Renal pelvis (tissue), 4 donors: ENCODE data around the gene TBC1D9. TPM values are rescaled to one million over a fixed set of nuclear protein-coding genes. Genes with fewer than 3 reads are reported as not detected.
"Not testable (repeated sequence)": the region's sequence is repeated elsewhere in the genome, so short reads cannot be mapped to it uniquely, and the experiment has no call there.

ENCODE experiments used
- DNase-seq: peaks from one replicate; pipeline ENCODE4 v3.0.0-alpha.2; 2013
- polyA plus RNA-seq, 3 donors: library from polyadenylated mRNA; unstranded; fragments of 120-200 nt; gene quantifications; one replicate each; pipeline ENCODE4 v1.2.1, GENCODE V29; 2013; ENCODE audit not compliant: insufficient read length in 3 of 3

Gene TBC1D9
- polyA plus RNA-seq, 3 donors = 54.8 to 62.6 (median 56.3) TPM

DNA sequence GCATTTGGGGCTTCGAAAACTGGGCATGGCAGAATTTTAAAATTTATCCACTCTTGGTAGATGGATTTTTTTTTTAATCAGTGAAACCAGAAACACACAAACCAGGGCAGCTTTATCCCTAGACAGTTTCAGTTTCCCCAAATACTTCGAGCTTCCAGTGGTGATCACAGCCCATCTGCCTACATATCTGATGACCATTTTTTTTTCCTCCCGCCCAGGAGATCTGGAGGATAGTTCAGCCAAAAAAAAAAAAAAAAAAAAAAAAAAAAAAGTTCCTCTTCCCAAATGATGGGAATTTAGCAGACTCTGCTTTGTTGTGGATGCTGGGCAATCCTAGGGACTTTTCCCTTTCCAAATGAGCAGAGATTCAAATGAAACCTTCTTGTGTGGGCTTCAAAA is 1.0 kb upstream of the TBC1D9 start:
- no peak for DNase-seq

DNA sequence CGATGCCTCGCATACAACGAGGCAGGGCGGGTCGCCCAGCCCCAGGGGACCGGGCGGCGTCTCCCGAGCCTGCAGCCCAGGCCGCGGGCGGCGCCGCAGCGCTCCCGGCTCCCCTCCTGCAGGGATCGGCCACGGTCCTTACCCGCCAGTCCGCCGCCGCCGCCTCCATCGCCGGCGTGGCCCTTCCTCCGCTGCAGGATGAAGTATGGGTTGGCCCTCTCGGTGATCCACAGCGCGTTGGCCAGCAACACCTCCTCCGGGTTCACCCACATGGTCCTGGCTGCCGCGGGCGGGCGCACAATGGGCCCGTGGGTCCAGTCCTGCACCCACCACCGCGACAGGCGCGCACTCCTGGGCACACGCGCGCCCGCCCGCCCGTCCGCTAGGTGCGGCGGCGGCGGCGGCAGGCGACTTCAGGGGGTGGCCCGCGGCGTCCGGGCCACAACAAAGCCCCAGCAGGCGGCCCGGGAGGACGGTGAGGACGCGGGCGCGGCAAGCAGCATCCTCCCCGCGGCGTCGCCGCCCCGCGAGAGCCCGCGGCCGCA is 339 bp downstream of the TBC1D9 start:
- DNase-seq = peak; percentile 57

DNA sequence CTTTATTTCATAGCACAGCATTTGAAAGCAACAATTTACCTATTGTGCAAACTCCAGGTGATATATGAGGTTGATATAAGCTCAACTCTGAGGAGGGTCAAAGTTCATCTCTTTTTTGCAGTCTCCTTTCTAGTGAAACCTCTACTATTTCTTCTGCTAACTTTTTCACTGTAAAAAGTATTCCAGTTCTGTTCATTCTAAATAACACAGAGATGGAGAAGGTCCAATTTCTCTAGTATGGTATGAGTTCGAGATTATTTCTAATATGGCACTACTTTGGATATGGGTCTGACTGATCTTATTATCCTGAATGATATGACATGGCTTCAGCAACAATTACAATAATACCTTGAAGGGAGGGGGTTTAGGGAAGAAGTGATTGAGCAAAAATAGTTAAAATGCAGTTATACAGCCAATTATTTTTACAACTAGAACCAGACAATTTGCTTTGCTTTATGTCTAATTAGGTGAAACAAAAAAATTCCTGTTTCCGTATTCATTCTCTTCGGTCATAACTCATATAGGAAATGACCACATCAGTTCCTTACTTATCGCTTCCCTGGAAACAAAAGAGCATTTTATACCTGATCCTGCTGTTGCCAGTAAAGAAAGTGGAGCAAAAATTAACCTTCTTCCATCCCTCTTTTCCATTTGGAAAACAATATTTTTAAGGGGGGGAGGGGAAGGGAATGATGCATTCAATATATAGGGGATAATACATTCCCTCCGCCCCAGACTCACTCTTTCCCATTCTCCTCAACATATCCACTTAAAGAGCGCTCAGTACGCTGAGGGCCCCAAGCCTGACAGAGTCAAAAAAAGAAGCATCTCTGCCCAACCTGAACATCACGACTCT is 1.0 kb downstream of the TBC1D9 start:
- no peak for DNase-seq

GRCh38 chr4:140753329-140753728 is 2.9 kb downstream of the TBC1D9 start:
- DNase-seq = no peak

DNA sequence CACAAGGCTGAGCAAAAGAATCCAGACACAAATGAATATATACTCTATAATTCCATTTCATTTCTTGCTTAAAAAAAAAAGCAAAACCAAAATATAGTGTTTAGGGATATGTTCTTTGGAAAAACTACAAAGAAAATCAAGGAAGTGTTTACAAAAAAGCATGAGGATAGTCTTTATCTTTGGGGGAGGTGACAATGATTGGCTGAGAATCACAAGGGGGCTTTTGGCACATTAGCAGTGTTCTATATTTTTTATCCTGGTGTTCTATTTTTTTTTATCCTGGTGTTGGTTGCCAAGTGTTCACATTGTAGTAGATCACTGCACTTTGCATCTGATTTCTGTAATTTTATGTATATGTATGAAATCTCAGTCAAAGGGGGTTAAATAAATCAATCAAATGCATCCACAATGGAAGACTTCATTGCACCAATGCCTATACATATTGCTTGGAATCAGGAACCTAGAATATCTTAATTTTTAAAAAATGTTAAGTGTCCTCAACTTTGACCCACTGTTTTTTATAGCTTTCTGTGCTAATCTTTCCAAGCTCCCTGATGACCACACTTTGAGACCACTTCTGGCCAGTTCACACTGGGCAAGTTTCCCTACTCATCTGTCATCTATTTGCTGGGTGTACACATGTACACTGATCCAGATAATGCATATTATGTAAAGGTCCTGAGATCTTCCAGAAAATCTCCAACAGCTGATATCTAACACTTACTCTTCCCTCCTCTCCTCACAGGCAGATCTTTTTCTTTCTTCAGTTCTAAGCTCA is 3.7 kb downstream of the TBC1D9 start:
- DNase-seq = no peak

GRCh38 chr4:140750470-140750869 is 5.7 kb downstream of the TBC1D9 start:
- DNase-seq = no peak

DNA sequence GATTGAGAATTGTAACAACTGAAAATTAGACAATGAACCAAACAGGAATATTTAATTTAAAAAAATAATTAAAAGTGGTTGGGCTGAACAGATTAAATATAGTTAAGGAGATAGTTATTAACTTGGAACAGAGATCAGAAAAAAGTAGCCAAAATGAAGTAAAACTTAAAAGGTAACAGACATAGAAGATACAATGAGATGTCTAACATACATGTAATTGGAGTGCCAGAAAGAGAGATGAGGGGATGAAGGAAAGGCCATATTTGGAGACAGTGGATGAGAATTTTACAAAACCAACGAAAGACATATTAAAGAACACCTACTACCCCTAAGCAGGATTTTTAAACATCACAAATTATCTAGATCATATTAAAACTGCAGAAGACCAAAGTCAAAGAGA is 8.0 kb downstream of the TBC1D9 start:
- no peak for DNase-seq

DNA sequence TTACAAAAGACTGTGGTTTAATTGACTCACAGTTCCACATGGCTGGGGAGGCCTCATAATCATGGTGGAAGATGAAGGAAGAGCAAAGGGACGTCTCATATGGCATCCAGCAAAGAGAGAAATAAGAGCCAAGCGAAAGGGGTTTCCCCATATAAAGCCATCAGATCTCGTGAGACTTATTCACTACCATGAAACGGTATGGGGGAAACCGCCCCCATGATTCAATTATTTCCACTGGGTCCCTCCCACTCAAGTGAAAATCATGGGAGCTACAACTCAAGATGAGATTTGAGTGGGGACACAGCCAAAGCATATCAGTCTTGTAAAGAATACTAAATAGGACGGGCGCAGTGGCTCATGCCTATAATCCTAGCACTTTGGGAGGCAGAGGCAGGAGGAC is 9.6 kb downstream of the TBC1D9 start:
- DNase-seq = not testable (repeated sequence)

DNA sequence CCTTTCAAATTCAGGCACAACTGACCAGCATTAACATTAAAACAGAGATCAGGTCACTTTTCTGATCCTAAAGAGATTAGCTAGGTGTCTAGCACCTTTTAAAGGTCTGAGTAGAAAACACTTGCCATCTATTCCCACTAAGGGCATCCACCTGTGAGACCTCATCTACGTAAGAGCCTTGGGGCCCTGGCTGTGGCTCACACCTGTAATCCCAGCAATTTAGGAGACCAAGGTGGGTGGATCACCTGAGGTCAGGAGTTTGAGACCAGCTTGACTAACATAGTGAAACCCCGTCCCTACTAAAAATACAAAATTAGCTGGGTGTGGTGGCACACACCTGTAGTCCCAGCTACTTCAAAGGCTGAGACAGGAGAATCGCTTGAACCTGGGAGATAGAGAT is 11.8 kb downstream of the TBC1D9 start:
- no peak for DNase-seq

DNA sequence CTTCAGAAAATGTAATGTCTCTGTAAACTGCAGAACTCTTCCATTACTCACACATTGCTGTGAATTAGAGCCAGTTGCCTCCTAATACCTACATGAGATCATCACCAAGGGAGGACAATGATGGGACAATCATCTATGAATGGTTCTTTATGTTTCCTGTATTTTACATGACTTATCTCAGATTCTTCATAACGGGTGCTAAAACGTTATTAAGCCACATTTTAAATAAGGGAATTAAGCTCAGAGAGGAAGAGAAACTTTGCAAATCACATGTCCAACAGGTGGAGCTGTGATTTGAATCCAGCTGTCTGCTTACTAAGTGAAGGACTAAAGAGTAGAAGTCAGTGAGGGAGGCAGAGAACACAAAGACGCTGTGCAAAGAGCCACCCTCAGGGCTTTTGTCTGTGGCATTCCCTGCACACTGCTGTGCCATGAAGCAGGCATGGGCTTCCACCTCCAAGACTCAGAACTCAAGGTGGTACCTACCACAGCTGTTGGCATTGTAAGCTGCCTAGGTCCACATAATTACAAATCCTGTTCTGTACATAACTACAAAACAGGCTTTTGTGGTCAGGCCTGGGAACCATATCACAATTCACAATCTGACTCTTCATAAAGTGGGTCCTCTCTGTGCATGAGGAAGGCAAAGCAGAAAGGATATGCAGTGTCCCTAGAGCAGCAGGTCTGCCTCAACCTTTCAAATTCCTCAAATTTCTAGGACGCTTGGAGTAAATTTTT is 12.8 kb downstream of the TBC1D9 start:
- DNase-seq = no peak

DNA sequence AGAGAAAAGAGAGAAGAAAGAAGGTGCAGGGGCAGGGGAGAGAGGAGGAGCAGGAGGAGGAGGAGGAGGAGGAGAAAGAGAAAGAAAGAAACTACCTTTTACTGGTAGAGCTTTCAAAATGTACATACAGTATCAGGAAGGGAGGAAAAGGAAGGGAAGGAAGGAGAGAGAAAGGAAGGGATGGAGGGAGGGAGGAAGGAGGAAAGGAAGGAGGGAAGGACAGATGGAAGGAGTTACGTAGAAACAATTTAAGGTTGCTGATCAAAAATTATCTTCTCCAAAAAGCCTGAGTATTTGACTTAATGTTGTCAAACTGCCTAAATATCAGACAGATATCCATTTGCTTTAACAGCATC is 13.4 kb downstream of the TBC1D9 start:
- DNase-seq = no peak

DNA sequence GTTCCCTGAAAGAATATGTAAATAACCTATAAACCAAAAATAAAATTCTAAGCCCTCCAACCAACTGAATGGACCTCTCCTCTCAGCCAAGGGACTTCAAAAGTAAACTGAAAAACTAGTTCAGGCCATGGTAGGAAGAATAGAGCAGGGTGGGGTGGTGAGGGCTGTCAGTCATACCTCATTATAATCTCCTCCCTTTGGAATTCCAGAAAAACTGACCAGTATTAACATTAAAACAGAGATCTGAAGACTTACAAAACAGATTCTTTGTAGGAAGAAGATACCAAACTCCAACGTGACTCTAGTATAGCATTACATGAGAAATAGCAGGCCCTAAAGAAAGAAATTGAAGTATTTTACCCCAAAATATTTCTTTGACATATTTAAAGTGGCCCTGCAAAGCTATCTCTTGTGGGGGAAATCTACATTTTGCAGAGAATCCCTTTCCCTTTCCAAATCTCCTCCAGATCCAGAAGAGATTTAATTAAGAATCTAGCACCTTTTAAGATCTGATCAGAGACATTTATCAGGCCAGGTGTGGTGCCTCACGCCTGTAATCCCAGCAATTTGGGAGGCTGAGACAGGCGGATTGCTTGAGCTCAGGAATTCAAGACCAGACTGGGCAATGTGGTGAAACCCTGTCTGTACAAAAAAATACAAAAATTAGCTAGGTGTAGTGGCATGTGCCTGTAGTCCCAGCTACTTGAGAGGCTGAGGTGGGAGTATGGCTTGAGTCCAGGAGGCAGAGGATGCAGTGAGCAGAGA is 15.1 kb downstream of the TBC1D9 start:
- no peak for DNase-seq

GRCh38 chr4:140740422-140740821 is 15.8 kb downstream of the TBC1D9 start:
- DNase-seq = no peak

DNA sequence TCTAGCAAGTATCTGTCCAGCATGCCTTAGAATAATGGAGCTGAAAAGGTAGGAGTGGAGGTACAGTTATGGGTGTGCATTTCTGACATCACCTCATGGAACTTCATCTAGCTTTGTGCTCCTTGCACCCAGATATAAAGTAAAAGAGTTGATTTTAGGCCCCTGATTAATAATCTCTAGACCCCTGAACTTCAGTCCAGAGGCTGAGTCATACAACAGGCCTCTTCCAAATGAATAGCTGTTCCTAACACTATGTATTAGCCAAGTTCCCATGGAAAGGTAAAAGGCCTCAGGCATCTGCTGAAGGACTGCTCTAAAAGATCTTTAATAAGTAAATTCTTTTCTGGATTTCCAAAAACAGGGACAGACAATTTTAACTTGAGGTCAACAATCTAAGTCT is 16.2 kb downstream of the TBC1D9 start:
- no peak for DNase-seq

- no peak for DNase-seq
Measured at GRCh38 chr4:140738139-140738538, 18.0 kb downstream of the TBC1D9 start.

DNA sequence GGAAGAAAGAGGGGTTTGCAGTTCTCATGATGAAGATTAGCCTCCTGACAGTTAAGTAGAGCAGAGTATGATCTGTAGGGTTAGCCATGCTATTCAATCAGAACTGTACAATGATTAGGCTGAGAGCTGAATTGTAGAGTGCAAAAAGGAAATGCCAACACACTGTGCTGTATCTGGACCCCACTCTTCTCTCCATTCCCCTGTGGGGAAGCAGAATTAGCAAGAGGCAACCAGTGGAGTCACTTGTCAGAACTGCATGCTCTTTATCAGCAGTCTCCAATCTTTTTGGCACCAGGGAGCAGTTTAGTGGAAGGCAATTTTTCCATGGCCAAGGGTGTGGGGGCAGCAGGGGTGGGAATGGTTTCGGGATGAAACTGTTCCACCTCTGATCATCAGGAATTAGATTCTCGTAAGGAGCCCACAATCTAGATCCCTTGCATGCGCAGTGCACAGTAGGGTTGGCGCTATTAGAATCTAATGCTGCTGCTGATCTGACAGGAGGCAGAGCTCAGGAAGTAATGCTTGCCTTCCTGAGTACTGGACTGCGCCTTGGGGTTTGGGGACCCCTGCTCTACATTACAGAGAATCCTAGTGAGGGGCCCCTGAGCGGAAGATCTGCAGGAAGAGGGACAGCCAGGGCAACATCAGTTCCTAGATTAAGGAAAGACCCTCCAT is 19.4 kb downstream of the TBC1D9 start:
- no peak for DNase-seq

GRCh38 chr4:140735779-140736391 is 20.3 kb downstream of the TBC1D9 start:
- no peak for DNase-seq

DNA sequence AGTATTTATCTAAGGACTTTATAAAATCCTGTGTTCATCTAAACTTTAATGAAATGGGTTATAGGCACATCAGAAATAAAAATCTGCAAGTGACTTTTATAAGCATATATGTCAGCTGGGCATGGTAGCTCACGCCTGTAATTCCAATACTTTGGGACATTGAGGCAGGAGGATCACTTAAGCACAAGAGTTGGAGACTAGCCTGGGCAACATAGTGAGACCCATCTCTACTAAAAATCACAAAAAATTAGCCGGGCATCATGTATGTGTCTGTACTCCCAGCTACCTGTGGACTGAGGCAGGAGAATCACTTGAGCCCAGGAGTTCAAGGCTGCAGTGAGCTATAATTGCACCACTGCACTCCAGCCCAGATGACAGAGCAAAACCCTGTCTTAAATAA is 20.9 kb downstream of the TBC1D9 start:
- DNase-seq = no peak

DNA sequence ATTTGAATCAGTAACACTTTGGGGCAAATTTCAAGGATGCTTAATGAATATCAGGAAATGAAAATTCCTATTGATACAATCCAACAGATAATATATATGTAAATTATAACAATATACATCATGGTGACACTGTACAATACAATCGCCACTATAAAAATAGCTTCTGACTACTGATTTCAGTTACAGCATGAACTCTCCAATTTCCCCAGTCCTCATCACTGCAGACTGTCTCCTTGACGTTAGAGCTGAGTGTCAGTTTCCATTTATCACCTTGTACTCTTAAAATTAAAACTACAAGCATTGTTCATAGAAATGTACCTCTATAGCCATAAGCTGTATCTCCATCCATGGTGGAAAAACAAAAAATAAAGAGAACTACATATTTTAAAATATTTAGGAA is 23.4 kb downstream of the TBC1D9 start:
- no peak for DNase-seq

DNA sequence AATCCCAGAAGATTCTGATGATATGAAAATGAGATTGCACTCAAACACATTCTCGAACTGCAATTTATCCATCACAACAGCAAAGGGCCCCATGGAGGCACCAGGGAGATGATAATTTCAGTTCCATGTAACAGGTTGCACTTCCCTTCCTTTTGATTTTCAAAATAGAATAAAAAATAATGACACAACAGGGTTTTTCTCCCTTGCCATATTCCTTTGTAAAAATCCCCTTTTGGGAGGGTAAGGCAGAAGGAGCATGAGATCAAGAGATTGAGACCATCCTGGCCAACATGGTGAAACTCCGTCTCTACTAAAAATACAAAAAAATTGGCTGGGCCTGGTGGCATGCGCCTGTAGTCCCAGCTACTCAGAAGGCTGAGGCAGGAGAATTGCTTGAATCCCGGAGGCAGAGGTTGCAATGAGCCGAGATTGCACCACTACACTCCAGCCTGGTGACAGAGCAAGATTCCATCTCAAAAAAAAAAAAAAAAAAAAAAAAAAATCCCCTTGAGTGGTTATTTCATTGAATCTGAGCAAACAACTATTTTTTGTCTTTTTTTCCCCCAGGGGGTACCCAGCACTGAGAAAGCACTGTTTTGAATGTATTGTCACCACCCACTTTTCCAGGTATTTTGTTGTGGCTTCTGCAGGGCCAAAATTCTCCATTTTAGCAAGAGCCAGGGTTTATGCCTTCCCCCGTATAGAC is 26.7 kb downstream of the TBC1D9 start:
- no peak for DNase-seq
